Measurements from ENCODE around the gene FLNB. TPM values are rescaled to one million over a fixed set of nuclear protein-coding genes. Genes with fewer than 3 reads are reported as not detected.
A peak's percentile ranks its signal among the peaks of the same experiment; 100 is the strongest.

The FLNB gene
- total and polyA plus RNA-seq, 2 of the 13 experiments (the other 11 are each of a cell fraction or from before 2014, with no cell fraction given), result 106 to 130 TPM

GRCh38 chr3:58191361-58191991 lies 183.3 kb downstream of the FLNB start (continued):
- TF ChIP-seq THAP8 (CRISPR knock-in tag; IDR thresholded peaks at IDR 0.05; ENCODE audit: borderline replicate concordance) (no peak), ZFP62 (CRISPR knock-in tag; IDR thresholded peaks at IDR 0.05) (no peak), ZBTB7B (CRISPR knock-in tag; IDR thresholded peaks at IDR 0.05) (peak; percentile 93), ZNF496 (CRISPR knock-in tag; IDR thresholded peaks at IDR 0.05; ENCODE audit: insufficient replicate concordance) (no peak), PAWR (CRISPR knock-in tag; IDR thresholded peaks at IDR 0.05; ENCODE audit: borderline replicate concordance) (no peak), NFE2 (CRISPR knock-in tag; IDR thresholded peaks at IDR 0.05) (no peak), PPARG (CRISPR knock-in tag; conservative IDR thresholded peaks at IDR 0.05) (0 out of 2 replicates have a peak, but pooled peaks have one; percentile 50), ZNF354B (CRISPR knock-in tag; IDR thresholded peaks at IDR 0.05) (no peak), PITX1 (CRISPR knock-in tag; IDR thresholded peaks at IDR 0.05) (peak; percentile 67), MYNN (CRISPR knock-in tag; IDR thresholded peaks at IDR 0.05; ENCODE audit: low read depth) (no peak), ZIK1 (CRISPR knock-in tag; IDR thresholded peaks at IDR 0.05; ENCODE audit: borderline replicate concordance, low read depth) (no peak), PRDM10 (CRISPR knock-in tag; IDR thresholded peaks at IDR 0.05; ENCODE audit: low read depth) (no peak)
- TF ChIP-seq, protein P1, sequence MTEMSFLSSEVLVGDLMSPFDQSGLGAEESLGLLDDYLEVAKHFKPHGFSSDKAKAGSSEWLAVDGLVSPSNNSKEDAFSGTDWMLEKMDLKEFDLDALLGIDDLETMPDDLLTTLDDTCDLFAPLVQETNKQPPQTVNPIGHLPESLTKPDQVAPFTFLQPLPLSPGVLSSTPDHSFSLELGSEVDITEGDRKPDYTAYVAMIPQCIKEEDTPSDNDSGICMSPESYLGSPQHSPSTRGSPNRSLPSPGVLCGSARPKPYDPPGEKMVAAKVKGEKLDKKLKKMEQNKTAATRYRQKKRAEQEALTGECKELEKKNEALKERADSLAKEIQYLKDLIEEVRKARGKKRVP (CRISPR knock-in tag; IDR thresholded peaks at IDR 0.05), result peak in 1 of 2 experiments; percentile 67; a peak in 2 of 4 replicates
- TF ChIP-seq, protein P2, sequence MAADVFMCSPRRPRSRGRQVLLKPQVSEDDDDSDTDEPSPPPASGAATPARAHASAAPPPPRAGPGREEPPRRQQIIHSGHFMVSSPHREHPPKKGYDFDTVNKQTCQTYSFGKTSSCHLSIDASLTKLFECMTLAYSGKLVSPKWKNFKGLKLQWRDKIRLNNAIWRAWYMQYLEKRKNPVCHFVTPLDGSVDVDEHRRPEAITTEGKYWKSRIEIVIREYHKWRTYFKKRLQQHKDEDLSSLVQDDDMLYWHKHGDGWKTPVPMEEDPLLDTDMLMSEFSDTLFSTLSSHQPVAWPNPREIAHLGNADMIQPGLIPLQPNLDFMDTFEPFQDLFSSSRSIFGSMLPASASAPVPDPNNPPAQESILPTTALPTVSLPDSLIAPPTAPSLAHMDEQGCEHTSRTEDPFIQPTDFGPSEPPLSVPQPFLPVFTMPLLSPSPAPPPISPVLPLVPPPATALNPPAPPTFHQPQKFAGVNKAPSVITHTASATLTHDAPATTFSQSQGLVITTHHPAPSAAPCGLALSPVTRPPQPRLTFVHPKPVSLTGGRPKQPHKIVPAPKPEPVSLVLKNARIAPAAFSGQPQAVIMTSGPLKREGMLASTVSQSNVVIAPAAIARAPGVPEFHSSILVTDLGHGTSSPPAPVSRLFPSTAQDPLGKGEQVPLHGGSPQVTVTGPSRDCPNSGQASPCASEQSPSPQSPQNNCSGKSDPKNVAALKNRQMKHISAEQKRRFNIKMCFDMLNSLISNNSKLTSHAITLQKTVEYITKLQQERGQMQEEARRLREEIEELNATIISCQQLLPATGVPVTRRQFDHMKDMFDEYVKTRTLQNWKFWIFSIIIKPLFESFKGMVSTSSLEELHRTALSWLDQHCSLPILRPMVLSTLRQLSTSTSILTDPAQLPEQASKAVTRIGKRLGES (CRISPR knock-in tag; IDR thresholded peaks at IDR 0.05; ENCODE audit: borderline replicate concordance), result no peak
- TF ChIP-seq, protein P3, sequence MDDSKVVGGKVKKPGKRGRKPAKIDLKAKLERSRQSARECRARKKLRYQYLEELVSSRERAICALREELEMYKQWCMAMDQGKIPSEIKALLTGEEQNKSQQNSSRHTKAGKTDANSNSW (CRISPR knock-in tag; IDR thresholded peaks at IDR 0.05; ENCODE audit: borderline replicate concordance), result no peak
